HG03469 (cell line): ENCODE measurements around the gene PTPRM.

Experiments
- ATAC-seq: cut with Tn5 transposase; IDR thresholded peaks from one replicate; pipeline ENCODE4 v1.9.1; 2021; ENCODE audit warnings: mild to moderate bottlenecking, moderate library complexity, moderate number of reproducible peaks; ENCODE audit not compliant: unreplicated experiment

The PTPRM gene

DNA sequence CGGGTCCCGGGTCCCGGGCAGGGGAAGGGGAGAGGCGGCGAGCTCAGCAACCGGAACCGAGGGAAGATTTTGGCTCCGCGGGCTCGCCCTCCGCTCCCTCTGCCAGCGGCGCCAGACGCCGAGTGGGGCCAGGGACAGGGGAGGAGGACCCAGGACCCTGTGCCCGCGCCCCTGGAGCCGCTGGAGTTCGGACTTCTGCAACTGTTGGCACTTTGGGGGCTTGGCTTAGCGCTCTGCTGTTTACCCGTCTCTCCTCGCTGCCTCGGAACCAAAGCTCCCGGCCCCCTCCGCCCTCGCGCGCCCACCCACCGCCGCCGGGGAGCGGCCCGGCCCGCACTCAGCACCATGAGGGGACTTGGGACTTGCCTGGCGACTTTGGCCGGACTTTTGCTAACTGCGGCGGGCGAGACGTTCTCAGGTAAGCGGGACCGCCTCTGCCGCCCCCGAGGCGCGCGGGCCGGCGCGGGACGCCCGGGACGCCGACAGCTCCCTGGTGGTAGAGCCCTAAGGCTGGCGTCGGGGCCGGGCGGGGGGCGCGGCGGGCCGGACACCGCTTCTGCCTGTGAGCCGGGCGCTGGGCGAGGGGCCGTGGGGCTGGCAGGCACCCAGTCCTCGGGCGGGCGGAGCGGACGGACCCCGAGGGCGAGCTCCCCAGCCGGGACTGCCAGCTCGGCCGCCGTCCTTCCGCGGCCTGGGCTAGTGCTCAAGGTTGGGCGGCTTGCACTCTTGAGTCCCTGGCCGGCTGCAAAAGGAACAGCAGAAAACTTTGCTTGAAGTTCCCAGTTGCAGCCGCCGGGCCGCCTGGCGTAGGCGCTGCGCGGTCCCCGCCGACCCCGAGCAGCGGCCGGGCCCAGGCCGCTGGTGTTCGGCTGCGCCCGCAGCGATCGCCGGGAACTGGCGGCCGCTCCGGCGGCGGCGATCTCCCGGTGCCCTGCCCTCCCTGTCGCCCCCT lies 634 bp downstream of the PTPRM start:
- no peak for ATAC-seq

DNA sequence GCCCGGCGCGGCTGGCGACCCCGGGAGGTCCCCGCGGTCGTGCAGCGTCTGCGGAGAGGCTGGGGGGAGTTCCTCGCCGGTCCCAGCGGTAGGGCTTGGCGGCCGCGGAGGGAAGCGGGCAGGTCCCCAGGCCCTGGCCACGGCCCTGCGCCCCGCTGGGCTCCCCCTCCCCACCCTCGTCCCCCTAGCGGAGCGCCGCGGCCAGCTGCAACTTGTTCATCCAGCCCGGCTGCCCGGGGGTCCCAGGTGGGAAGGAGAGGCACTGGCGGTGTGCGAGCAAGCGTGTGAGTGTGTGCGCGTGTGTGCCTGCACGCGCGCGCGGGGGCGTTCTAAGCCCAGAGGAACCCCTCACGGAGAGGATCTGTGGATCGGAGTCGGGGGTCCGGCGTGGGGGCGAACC lies 1.3 kb downstream of the PTPRM start:
- ATAC-seq = no peak

DNA sequence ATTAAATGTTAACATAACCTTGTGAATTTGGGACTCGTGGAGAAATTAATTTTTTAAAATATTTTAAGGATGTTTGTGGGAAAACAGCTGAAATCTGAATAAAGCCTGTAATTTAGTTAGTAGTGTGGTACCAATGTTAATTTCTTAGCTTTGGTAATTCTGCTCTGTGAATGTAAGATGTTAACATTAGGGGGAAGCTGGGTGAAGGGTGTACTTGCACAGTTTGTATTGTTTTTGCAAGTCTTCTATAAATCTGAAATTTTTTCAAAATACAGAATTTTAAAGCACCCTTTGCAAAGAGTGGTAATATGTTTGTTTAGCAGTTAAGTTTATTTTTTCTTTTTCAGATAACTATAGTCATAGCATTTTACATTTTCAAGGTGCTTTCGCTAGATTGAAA lies 4.5 kb downstream of the PTPRM start:
- no peak for ATAC-seq

DNA sequence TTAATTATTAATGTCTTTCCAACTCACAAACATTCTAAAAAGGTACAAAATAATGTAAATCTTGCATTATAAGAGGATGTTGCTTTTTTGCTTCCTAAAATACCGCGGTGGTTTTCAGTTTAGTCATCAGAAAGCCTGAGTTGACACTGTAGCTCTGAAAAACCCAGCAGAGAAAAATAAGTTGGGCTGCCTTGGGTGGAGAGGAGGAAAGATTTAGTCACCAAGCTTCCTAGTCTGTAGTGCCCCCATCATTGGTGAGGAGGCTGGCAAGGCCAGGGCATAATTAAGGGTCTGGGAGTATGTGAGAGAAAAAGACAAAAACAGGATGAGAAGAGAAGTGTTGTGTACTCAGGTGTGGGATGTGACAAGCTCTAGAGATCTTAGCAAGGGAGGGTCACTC lies 5.7 kb downstream of the PTPRM start:
- ATAC-seq = no peak

DNA sequence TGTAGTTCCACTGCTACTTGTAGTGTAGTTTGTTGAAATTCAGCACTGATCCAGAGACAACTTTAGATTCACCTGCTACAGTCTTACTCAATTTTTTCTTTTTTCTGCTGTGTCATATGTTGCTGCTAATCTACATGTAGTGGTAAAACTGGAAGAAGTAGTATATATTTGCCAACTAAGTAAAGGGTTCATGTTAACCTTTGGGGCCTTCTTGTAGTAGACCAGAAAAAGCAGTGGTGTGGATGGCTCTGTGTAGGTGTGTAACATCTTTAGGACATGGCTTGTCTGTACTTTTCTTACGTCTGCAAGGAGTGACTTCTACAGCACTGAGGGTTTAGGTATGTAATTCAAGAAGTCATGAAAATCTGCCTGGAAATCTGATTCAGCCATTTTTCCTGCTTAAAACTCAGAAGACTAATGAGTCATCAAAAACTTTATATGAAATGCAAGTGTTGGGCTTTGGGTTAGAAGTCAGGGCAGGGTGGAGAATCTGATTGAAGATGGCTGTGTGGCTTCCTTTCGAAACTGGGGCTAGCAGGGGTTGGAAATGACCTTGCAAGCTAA lies 8.4 kb downstream of the PTPRM start:
- ATAC-seq = no peak

DNA sequence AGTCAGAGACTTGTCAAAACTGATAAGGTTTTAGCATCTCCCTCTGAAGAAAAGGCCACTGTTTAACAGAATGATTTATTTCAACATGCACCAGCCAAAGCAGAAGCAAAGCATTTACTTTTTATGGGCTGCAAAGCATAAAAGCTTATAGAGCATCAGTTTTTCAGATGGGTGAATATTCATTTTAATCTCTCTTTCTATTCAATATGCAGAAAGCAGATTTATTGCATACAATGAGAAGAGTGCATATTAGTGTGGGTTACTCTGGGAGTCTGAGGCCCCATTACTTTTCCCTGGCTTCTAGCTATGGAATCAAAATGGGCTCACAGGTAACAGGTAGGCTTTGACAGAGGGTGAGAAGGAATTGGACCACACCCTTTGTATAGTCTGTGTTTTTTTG lies 9.0 kb downstream of the PTPRM start:
- ATAC-seq = no peak

DNA sequence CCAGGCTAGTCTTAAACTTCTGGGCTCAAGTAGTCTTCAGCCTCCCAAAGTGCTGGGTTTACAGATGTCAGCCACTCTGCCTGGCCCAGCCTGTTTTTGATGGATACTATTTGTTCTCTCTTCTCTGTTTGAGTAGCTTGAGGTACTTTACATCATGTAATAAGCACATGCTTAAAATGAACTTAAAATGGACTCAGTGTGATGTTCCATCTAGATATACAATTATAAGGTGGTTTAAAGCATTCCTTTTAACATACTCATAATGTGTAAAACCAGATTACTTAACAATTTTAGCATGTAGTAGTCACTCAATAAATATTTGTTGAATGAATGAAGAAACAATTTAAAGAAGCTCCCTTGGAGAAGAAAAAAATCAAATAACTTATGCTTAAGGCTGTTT lies 9.6 kb downstream of the PTPRM start:
- no peak for ATAC-seq

DNA sequence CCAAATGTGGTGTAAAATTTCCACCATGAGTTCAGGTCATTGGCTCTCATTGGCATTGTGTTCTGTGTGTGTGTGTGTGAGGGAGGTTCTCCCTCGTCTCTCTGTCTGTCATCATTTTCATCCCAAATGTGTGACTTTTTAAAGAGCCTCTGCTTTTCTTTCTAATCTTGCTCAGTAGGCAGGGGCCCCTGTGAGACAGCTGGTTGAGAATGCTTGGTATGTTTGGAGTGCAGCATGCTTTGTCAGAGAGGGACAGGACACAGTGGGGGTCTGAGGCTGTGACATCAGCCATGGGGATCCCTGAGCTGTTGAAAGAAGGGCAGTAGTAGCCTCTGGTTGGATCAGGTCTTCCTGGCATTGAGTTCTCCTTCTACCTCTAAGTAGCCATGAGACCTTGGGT lies 10.6 kb downstream of the PTPRM start:
- ATAC-seq = no peak

DNA sequence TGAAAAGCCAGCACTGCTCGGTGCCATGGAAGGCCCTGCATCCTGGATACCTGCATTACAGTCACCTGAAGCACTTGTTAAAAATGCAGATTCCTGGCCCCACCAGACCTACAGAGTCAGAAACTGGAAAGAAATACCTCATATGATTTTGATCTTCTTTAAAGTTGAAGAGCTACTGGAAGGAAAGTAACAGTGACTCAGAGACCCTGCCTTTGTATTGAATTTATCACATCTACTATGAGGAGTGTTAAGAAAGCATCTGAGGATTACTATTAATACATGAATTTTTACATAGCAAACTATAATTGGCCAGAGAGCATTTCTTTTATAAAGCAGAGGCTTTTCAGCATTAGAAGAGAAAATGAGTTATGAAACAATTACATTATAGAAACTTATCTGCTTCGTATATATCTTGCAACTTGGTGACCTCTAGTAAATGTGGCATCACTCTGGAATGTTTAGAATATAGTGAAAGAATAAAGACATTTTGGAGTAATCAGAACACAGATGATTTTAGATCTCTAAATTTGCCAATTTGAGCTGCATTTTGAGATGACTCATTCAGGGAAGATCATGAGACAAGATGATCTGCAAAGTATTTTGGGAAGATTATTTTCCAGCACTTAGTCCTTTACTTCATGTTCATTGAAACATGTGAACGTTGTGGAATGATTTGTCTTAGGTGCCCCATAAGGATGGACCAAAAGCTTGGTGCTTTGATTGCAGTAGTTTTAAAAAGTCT lies 12.2 kb downstream of the PTPRM start:
- no peak for ATAC-seq

DNA sequence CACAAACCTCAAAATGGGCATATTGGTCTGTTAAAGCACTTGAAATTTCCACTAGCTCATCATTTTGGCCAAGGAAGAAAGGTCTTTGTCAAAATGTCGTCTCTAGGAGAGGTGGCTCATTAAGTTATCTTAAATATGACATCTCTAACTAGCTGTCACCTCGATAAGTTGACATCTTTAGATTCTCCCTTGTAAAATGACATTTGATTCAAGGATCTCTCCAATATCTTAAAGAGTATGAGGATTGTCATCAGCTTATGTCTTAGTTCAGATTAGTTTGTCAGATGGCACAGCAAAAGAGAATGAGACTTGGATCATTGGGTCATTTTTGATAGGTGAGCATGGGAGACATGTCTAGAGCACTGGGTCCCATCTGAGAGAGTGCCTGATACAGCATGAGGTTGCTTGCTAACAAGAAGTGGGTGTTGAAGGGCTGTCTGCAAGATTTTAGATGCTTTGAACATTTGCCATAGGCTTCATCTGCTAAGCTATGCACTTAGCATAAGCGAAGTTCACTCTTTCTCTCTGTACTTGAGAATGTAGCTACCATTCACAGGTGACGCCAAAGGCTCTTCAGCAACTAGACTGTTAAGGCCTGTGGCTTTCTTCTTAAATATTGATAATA lies 12.9 kb downstream of the PTPRM start:
- ATAC-seq = no peak

DNA sequence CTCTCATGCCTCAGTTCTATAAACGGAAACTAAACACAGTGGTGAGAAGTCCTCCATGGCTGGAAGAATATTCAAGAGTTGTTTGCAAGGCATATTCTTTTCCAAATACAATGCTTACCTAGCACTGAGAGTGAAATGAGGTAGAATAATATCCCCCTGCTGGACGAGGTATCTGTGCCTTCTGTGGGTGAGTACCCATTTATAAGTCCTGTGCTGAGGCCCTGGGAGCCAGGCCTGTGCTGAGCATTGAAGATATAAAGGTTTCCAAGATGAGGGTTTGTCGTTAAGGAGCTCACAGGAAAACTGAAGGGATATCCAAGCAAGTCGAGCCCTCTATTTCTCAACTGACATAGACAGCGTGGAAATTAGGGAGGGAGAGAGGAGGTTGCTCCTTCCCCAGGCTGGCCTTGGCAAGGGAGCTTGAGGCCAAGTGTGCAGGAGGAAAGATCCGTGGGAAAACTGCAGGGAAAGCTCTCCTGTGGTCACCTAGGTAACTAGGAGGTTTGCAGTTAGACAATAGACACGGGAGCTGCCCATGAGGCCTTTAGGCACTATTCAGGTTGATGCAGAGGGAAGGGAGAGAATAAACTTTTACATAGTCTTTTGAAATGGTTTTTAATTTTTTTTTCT lies 17.6 kb downstream of the PTPRM start:
- ATAC-seq = no peak

DNA sequence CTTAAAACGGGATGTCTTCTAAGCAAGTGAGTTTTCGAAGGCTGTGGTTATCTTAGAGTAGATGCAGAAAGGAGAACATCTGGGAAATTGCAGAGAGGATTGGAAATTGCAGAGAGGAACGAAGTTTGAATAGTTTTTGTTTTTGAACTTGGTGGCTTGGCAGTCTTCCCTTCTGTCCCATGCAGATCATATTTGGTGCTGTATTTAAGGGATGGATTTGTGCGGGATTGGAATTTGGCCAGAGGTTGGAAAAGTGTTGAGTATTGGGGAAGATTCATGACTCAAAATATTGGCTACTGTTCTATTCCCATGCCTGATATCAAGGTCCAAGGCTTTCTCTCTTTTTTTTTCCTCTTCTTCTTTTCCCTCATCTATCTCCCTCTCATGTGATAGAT lies 18.2 kb downstream of the PTPRM start:
- ATAC-seq = no peak

DNA sequence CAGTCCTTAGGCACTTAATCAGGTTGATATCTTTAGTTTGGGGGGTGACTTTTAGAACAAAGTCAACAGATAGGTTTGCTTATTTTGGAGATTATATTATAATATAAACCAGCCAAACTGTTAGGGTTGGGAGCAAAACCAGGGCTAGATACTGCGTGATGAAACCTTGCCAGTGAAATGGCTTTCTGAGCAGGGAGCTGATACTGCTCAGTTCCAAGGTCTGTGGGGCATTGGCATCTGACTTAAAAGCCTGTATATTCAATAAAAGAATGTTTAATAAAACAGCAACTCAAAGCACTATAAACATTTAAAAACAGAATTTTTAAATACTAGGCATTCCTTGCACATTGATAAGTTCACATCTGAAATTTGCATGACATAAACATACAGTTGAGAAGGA lies 19.3 kb downstream of the PTPRM start:
- no peak for ATAC-seq

DNA sequence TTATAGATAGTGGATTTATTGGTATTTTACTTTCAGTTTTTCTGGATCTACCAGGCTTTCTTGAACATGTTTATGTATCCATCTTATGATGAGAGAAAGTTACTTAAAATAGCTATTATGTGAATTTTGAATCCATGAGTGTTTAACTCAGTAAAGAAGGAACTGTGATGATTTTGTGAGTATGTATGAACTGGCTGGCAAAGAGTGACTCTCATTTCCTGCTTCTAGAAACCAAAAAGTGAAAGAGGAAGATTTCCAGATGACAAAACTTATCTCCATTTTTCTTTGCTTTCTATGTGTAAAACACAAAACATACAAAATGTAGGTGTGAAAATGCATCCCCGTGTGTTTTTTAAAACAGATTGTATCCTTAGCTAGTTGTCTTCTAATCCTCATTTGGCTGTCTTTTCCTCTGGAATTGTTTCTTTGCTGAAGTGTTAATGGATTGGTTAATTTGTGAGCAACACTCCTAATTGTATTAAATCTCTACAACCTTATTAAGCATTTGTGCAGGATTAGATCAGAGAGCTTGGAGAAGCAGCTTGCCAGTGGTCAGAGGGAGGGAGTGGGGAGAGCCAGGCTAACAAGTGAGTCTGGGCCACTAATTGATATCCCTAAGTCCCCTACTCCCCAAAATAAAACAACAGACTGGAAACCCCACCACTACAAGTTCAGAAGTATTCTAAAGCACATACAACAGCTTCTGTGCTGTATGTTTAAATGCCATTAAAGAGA lies 23.9 kb downstream of the PTPRM start:
- ATAC-seq = no peak

DNA sequence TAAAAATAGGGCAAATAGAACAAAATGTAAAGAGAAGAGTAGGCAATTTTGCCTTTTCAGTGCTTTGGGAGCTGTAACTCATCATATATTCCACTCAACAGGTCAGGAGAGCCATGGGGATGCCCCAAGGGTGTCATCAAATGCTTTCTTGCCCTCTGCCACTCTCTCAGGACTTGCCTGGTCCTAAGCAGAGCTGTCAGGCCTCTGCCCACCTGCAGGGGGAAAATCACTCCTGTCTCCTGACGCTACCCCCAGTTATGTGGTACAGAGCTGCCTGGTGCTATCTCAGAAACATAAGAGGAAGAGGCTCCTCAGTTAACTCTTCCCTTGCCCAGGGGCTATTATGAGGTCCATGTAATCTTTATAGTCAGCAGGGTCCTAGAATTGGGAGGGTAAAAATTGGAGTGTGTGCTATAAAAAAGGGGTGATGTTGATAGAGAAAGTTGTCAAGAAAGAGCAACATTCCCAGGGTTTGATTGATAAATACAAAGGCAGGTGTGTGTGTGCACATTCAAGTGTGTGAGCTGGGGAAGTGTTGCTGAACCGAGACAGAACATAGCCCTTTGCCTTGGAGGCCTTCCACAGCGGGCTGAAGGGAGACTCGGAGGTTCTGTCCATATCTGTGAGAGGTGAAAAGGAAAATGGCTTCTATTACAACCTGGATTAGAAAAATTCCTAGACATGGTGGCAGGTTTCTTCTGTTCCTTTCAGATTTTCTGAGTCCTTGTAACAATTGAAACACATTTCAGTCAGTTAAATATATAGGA lies 25.4 kb downstream of the PTPRM start:
- ATAC-seq = no peak

DNA sequence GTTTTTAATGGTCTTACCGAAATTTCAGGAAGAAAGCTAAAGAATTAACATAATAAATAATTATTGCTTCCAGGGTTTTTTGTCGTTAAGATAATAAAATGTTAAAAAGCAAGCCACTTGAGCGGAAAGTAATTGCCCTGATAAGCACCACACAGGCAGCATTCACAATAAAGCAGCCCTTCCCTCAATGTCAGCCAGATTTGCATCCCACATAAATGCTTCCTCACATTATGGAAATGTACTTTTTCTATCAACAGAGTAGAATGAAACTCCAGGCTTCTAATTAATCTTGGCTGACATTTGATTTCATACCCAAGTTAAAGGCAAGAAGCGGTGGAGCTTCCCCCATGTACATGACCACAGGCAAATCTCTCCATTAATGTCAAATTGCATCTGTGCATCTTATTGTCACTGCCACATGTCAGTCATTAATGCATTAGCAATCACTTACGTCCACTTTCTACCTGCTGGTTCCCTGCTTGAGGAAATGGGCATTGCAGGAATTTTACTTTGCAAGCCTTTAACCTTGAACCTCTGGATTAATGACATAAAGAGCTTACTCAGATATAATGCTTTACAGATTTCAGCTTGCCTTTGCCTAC lies 26.2 kb downstream of the PTPRM start:
- no peak for ATAC-seq

DNA sequence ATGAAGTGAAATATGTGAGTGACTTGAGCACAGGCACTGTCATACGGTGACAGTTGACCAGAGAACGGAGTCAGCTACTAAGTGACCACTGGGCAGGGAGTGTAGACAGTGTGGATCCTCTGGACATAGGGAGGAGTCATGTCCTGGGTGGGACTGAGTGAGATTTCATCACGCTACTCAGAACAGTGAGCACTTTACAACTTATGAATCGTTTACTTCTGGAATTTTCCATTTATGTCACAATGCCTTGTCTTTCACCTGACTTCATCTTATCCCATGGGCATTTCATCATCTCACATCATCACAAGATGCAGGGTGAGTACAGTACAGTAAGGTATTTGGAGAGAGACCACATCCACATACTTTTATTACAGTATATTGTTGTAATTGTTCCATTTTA lies 29.0 kb downstream of the PTPRM start:
- no peak for ATAC-seq

DNA sequence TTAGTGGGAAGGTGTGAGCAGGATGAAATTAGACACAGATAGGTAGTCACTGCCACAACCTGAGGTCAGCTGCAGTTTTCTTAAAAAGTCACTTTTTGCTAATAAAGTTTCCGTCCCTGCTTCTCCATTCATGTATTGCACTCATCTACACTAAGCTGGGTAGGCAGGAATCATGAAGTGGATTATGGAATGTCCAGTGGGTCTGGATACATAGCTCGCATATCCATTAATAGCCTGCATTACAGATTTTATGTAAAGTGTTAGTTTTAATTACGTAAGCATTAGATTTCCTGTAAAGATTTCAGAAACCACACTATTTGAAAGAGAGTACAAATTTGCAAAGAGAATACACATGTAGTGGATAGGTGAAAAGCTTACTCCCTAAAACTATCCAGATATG lies 30.4 kb downstream of the PTPRM start:
- no peak for ATAC-seq
